Hematopoietic multipotent progenitor cell treated with erythropoietin and hydrocortisone succinate and interleukin-3 and kit ligand, for 15 days (in vitro differentiated cells): ENCODE measurements around the gene SFT2D3.
"Not testable (repeated sequence)": the region's sequence is repeated elsewhere in the genome, so short reads cannot be mapped to it uniquely, and the experiment has no call there.

ENCODE experiments used
- DNase-seq: peaks from one replicate; pipeline ENCODE4 v3.0.0-alpha.2; 2015; ENCODE audit warnings: low spot score

Gene SFT2D3

DNA sequence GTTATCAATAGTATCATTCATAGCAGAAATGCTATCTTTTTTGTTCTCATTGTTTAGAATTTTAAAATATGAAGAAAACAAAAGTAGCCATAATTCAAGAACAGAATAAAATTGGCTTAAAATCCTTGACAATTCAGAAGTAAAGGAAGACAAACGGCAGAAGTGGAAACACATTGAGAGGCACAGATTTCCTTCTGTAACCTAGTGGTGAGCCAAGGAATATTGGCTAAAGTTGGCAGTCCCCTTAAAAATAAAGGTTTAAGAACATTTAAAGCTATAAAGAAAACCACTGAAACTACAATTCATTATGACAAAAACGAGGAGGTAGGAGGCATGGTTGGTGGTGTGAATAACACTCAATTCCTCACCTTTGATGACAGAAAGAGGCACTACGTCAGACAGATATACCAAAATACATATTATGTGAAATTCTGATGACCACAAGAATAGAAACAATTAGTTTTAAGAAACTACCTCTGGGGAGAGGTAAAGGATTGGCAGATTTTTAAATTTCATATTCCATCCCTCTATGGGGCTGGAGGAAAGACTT is 42.3 kb downstream of the SFT2D3 start:
- no peak for DNase-seq

DNA sequence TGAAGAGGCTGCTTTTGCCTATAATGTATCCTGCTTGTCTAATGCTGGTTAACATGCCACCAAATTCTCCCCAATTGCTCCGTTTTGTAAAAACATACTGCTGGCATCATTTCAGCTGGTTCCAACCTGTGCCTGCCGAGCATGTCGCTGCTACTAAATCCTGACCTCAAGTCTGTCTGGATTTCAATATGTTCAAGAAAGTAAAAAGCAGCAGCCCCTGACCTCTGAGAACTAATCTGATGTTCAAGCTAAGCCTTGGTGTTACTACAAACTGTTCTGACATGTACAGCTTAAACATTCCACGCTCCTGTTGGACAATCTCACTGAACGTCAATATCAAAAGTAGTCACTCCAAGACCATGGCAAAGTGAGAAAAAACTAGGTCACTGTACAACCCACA is 46.3 kb downstream of the SFT2D3 start:
- DNase-seq, result no peak

DNA sequence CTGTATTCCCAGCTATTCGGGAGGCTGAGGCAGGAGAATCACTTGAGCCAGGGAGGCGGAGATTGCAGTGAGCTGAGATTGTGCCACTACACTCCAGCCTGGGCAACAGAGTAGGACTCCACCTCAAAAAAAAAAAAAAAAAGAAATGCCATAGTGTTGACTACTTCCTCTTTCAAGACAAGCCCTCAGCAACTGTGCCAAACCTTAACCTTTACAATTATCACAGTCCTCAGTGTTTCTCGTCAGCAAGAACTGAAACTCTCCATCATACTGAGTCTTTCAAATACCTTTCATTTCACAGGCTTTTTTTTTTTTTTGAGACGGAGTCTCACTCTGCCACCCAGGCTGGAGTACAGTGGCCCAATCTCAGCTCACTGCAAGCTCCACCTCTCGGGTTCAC is 48.2 kb downstream of the SFT2D3 start:
- DNase-seq, result not testable (repeated sequence)

DNA sequence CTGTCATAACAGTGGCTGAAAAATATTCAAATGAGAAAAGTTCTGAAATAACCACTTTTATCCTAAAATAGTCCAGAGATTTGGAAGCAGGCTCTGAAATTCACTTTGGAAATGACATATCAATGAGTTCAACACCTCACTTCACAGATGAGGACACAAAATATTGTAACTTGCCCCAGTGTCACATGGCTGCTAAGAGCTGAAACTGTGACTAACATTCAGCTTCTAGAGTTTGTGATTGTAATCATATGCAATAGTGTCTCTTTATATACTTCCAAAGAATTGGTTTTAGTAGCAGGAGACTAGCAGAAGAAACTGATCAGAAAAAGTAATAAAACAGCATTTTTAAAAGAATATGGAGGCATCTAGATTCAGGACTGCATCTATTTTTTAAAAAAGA is 52.1 kb downstream of the SFT2D3 start:
- no peak for DNase-seq

DNA sequence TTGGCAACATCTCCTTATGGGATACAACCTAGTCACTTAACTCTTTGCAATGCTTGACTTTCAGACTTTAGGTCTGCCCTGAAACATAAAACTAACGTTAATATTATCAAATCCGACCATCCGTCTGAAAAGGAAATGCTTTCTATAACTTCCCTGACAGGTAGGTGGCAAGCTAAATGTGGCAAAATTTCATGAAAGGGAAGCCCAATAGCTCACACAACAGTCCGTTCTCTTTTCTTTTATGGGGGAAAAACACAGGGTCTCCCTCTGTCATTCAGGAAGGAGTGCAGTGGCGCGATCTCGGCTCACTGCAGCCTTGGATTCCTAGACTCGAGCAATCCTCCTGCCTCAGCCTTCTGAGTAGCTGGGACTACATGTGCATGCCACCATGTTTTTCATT is 52.9 kb downstream of the SFT2D3 start:
- DNase-seq, result no peak
